Stimulated activated CD8-positive, alpha-beta memory T cell treated with anti-CD3 and anti-CD28 coated beads, Interleukin-4, amount 100 ng/mL, for 4 hours (primary cell): ENCODE data around the gene TP53BP2.

ENCODE experiments used
- DNase-seq, 2 donors: peaks; one replicate each; pipeline ENCODE4 v3.0.0-alpha.2; 2020; ENCODE audit warnings: low read depth in 2 of 2, low spot score in 1 of 2

TP53BP2 gene

DNA sequence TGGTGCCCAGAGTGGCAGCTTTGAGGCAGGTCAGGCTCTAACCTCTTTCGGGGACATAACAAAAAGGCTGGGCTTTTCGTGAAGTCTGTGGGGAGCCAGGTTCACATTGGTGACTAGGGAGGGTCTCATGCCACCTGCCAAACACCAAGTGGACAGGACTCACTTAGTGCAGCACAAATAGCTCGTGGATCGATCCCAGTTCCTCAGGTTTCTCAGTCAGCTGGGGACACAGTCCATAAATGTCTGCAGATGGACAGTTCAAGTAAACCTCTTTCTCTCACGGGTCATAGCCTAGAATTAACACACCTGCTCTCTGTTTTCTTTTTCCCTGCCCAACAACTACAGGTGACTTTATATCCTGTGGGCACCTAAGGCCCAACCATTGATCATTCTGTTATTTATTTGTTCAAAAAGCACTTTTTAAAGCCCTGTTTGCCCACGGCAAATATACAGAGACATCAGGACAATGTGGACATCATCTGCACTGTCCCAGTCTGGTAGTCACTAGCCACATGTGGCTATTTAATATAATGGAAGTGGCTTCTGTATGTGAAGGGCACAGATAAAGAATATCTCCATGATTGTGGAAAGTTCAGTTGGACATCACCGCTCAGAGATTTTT, 79.9 kb downstream of the TP53BP2 start:
- DNase-seq: no peak

DNA sequence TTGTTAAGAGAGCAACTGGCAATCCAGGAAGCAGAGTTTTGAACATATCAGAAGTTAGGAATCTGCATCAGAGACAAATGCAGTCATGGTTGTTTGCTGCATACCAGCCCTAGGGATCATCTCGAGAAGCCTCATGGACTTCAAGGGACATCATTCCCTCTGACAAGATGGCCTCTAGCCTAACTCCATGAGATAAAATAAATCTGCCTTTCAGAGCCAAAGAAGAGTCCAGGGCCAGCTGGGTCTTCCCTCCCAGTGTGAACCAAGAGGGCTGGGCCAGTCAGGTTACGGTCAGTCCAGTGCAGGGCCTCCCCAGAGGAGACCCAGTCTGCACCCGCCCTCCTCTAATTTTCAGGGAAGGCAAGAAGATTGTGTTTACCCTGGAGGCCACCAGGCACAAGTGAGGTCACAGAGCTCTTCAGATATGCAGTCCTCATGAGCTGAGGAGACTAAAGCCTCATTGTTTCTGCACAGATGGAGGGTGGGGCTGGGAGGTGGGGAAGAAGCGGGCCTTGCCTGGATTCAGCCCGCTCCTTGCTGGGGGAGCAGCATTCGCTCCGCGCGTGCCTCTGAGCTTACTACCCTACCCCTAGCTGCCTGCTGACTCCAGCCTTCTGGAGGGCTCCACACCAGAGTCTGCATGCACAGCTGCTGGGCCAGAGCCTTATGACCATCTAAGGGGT, 80.6 kb downstream of the TP53BP2 start:
- DNase-seq: no peak

DNA sequence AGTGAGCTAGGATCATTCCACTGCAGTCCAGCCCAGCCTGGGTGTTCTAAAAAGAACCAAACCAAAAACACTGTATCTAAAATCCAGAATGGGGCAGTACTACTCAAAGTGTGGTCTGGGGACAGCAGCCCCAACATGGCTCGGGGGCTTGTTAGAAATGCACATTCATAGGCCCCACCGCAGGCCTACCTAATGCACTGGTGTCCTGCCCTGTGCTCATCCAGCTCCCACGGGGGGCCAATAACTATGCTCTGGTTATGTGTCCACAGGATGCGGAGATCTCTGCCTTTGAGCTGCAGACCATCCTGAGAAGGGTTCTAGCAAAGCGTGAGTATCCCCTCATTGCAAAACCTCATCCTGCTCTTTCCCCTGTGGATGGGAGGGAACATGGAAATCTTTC, 81.9 kb downstream of the TP53BP2 start:
- no peak for DNase-seq

DNA sequence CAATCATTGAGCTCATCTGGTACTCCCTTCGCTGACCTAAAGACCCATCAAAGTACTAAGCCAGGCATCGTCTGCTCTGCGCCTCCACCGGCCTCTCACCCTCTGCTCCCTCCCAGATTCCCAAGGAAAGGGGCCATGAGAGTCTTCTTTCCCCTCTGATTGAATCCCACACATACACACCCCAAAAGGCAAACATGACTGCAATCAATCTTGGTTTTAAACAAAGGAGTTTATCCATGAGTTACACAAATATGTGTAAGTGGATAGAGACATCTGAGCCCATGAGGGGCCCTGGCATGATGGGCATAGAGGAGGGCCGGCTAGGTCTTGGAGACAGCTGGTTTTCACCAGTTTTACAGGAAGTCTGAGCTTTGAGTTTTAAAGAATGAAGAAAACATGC, 82.5 kb downstream of the TP53BP2 start:
- no peak for DNase-seq

DNA sequence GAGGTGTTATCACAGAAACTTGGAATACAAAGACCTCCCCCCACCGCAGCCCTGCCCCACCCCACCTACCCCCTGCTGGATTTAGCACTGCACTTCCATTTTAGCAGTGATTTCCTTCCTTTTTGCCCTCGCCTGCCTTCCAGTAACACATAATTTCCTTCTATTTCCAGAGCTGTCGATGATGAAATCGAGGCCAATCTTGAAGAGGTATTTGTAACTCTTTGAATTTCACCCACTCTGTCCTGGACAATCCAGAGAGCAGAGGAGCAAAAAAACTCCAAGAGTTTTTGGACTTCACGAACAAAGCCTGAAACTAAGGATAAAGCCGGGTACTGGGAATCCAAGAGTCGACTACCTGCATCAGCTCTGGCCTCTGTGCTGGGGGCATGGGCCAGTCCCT, 84.3 kb downstream of the TP53BP2 start:
- no peak for DNase-seq

DNA sequence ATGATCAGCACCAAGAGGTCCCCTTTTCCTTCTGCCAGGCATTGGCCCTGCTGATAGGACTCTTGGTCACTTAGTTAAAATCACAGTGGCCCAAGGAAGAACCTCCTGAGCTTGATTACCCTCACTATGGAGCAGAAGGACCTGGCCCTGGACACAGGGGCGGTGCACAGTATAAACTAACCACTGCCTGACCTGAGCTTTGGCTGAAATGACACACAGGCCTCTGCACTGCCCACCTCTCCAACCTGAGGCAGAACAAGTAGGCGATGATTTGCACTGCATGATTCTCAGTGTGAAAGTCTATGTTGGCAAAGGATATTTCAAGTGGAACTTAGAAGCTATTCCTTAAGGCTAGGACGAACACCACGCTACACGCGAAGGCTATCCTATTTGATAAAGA, 84.9 kb downstream of the TP53BP2 start:
- DNase-seq: no peak

DNA sequence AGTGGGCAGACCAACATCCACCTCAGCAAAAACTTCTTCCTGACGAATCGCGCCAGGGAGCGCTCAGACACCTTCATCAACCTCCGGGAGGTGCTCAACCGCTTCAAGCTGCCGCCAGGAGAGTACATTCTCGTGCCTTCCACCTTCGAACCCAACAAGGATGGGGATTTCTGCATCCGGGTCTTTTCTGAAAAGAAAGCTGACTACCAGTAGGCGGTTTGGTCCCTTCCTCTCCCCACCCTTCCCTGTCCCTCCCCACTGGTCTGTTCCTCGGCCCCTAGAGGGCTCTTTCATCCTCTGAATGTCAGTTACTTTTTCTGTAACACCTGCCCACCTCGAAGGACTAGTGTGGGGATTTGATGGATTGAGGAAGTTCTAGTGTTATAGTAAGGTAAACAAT, 86.5 kb downstream of the TP53BP2 start:
- DNase-seq: no peak

DNA sequence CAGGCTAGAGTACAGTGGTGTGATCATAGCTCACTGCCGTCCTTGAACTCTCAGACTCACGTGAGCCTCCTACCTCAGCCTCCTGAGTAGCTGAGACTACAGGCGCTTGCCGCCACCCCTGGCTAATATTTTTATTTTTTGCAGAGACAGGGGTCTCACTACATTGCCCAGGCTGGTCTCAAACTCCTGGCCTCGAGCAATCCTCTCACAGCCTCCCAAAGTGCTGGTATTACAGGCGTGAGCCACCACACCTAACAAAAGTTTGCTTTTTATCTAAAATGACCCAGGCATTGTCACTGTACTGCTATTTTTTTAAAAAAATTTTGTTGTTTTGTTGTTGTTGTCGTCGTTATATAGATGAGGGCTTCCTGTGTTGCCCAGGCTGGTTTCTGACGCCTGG, 87.0 kb downstream of the TP53BP2 start:
- DNase-seq: no peak

DNA sequence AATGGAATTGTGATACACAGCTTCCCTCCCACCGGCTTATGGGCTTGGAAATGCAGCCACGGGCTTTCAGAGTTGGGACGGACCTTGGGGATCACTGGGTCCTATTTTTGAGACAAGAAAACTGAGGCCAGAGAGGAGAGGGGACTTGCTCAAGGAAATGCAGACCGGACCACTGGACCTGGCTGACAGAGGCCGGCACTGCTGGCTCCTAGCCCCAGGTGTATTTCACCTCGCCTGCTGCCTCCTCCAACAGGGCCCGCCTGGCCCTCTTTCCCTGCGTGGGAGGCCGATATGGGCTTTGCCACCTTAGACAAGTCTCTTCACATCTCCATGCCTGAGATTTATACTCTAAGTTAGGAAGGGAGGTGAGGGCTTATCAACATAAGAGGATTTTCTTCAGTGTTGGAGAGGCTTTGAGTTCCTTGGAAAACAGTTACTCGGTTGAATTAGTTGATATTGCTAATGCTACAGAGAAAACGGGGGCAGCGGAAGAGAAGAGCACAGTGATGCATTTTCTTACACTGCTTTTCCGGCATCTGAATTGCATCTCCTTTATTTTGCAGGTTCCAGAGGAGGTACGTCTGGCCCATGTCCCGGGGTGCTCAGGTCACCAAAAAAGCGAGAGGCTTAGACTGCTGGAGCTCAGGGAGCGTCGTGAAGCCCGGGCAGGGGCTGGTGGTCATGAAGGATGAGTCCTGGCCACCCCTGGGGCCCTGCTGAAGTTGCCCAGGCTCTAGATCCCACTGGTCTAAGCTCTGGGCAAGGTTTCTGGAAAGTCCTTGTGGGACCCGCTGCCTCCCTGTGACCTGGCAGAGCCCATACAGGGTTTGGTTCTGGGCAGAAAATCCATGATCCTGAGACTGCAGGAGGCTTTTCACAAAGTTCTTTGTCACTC, 88.7 kb downstream of the TP53BP2 start:
- no peak for DNase-seq

DNA sequence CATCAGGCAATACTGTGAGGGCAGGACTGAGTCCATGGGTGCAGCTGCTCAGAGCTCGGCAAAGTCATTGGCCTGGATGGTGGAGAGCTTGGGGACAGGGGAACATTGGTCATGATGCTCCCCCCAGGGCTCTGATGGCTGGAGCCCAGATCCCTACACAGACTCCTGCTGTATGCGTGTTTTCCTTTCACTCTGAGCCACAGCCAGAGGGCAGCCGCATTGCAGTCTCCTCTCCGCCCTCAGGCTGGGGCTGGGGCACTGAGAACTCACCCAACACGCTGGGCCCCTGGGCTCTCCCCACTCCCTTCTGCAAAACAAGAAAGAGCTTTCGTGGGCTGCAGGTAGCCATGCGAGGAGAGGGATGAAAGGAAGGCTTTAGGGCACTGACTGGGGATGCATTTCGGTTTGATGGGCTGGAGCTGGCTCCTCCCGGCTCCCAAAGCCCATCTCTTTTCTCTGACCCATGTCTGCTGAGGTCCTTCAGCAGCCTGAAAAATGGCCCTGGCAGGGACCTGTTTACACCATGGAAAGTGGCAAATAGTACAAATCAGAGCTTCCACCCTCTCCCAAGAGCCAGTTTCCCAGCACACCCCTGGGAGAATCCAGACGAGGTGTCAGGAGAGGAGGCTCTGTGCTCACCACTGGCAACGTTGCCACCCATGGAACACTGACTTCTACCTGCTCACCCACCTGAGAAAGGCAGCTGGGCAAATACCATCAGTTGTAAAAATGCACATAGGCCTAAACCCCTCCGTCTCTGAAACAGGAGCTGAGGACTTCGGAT, 89.6 kb downstream of the TP53BP2 start:
- no peak for DNase-seq

DNA sequence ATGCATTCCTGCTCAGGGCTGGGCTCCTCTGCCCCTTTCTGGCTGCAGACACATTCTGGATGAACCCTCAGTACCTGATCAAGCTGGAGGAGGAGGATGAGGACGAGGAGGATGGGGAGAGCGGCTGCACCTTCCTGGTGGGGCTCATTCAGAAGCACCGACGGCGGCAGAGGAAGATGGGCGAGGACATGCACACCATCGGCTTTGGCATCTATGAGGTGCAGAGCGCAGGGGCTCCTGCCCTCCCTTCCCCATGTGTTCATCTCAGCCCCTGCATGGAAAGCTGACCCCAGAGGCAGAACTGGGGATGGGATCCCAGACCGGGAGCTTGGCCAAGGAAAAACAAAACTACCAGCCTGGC, 90.3 kb downstream of the TP53BP2 start:
- DNase-seq: no peak

DNA sequence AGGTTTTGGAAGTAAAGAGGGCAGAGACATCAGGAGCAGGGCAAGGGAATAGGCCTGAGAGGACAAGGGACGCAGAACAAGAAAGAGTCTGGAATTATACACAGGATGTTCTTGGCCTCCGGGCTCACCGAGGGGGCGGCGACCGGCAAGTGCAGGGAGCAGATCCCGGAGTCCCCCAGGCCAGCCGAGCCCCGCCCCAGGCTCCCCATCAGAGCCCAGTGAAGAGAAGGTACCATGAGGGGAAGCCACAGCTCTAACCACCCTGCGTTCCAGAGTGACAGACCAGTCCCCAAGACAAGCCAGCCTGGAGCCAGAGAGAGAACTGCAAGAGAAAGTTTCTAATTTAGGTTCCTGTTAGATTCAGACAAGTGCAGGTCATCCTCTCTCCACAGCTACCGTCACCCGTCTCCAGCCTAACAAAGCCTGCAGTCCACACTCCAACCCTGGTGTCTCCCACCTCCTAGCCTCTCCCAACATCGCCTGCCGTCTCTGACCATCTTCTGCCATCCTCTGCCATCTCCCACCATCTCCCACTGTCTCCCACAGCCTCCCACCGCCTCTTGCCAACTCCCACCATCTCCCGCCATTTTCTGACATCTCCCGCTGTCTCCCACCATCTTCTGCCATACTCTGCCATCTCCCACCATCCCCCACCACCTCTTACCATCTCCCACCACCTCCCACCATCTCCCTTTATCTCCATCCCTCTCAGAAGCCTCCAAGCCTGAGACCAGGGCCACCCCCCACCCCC, 90.9 kb downstream of the TP53BP2 start:
- no peak for DNase-seq

DNA sequence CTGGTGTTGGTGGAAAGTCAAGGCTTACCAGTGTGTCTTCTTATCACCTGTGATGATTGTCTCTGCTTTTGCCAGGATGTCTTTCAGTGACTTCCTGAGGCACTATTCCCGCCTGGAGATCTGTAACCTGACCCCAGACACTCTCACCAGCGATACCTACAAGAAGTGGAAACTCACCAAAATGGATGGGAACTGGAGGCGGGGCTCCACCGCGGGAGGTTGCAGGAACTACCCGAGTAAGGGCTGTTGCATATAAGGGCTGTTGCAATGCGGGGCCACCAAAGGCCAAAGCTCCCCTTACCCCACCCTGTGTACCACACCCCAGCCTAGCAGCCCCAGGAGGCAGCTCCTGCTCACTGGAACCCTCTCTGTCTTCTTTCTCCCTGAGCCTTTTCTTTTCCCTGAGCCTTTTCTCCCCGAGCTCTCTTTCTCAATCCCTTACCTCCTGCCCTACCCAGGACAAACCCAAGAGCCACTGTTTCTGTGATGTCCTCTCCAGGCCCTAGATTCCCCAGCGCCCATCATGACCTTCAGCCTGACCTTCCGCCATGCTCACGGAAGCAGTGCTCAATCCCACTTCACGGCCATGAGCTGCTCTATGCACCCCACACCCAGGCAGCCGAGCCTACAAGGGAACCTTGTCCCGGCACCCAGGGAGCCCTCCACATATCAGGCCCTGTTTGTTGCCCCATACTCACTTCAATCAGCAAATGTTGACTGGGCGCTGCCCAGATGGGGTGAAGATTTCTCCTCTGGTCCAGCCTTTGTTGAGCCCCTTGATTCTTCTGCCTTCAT, 92.8 kb downstream of the TP53BP2 start:
- DNase-seq: no peak

DNA sequence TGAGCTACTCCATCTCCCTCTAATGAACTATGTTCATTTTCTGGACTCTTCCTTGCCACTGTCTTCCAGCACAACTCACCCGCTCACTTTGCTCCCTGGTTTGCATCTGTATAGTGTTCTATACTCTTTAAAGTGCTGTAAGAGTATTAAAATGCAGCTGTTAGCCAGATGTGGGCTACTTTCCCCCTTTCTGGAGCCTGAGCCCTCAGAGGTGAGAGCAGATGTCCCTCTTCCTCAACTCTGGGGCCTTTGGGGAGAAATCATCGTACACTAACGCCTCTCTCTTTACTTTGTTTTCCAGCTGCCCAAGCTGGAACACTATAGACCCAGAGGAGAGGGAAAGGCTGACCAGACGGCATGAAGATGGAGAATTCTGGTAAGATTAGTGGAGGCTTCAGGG, 94.1 kb downstream of the TP53BP2 start:
- DNase-seq: no peak

DNA sequence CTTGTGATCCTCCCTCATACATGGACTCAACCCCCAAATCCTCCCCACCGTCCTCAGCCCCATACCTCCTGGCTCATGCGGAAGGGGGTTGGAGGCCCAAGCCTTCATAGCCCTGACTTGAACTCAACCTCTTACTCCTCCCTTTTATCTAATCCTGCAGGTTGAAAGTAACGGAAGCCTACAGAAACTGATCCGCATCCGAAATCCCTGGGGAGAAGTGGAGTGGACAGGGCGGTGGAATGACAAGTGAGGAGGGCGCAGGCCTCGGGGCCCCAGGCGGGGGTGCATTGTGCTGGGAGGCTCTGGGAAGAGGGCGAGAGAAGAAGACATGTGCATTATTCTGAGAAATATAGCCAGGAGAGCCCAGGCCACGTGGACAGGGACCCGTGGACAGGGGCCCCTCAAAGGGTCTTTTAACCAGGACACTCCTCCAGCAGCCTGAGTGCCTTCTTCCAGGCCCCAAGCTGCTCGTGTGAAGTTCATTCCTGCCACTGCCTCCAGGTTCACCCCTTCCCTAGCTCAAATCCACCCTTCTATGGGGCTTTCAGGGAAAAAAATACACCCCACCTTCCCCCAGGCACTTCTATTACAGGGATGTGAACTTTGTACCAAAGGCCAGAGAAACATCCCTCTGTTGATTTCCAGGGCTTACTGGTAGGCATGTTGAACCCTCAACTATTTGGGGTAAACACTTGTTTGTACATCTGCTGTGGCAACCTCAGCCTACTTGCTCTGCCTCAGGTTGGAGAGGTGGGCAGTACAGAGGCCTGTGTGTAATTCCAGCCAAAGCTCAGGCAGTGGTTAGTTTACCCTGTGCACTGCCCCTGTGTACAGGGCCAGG, 94.8 kb downstream of the TP53BP2 start:
- DNase-seq: no peak

DNA sequence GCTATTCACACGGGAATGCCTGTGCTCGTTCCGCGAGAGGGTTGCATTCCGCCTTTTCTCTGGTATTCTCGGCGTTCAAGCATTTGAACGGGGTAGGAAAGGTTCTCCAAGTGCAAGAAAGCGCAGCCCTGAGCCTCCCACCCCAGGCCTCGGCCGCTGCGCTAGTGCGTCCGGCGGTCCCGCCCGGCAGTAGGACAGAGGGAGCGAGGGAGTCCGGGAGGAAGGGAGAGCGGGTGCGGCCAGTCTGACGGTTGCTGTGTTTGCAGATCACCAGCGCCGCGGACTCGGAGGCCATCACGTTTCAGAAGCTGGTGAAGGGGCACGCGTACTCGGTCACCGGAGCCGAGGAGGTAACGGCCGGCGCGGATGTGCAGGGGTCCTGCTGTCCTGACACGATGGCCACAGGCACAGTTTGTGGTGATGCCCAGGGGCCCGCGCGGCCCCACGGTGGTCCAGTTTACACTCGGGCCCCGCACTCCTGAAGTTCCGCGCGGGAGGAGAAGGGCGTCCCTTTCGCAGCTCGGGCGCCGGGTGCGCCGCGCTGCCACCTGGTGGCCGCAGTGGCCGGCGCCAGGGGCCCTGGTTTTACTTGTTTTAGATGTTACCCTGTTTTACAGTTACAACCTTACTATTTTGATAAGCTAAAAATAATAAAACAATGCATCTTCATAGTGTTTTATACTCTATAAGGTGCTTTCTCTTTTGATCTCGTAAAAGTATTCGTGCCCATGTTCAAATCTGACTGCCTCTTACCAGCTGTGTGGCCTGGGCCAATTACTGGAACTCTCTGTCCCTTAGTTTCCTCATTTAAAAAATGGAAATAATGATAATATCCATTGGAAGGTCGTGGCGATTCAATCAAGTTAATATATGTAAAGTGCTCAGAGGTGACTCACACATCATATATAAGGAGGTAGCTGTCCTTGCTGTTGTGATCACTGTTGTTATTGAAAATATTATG, 96.7 kb downstream of the TP53BP2 start:
- peak; percentile 26 to 38 for DNase-seq

DNA sequence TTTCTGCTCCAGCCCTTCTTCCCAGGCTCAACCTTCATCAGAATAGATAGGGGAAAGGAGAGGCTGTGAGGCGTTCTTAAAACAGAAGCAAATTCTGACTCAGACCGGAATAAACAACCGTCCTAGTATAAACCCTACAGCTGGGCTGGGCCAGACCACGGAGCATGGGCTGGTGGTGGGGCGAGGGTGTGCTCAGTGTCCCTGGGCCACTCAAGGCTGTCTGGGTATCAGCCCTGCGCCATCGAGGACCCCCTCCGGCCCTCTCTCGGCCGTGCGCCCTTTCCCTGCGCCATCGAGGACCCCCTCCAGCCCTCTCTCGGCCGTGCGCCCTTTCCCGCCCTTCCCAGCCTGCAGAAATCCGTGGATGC, 97.4 kb downstream of the TP53BP2 start:
- DNase-seq: no peak

DNA sequence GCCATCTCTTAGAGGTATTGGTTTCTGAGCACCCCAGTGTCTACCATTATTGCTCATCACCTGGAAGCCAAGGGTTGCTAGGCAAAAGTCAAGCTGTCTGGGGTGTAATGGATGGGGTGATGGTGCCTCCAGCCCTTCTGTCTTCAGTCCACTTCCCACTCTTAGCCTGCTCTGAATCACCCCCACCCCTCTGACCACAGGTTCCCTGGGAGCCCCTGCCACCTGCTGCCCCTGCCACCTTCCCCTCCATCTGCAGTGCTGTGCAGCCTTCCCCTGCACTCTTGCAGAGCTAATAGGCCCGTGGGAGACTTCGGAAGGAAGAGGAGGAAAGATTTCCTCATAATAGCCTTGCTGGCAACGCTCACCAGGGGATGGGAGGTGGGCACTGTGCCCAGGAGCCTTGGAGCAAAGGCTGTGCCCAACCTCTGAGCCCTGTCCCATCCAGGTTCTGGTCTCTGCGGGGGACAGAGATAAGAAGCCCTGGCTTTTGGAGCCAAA, 97.9 kb downstream of the TP53BP2 start:
- no peak for DNase-seq
